Activated CD8-positive, alpha-beta memory T cell treated with anti-CD3 and anti-CD28 coated beads for 36 hours (primary cell): ENCODE results near the gene GALNT9. TPM values are rescaled to one million over a fixed set of nuclear protein-coding genes. Genes with fewer than 3 reads are reported as not detected.
"Not testable (repeated sequence)": the region's sequence is repeated elsewhere in the genome, so short reads cannot be mapped to it uniquely, and the experiment has no call there.

Experiments used
- CTCF ChIA-PET: fragments of 350-600 bp; sonication (Branson Sonifier 250); formaldehyde crosslinking; loops from one replicate; lab custom pipeline; 2021; ENCODE audit warnings: antibody characterized with exemption; lab: Charles Lee
- POLR2A ChIA-PET: fragments of 350-600 bp; sonication (Branson Sonifier 250); formaldehyde crosslinking; loops from one replicate; lab custom pipeline; 2021; ENCODE audit warnings: antibody characterized with exemption; lab: Charles Lee
- total RNA-seq, 2 experiments: library from RNA; stranded (reverse); gene quantifications; one replicate each; pipeline ENCODE4 v1.2.3, GENCODE V29; 2021

The GALNT9 gene
- total RNA-seq, 2 experiments from 2014 or later = not detected

DNA sequence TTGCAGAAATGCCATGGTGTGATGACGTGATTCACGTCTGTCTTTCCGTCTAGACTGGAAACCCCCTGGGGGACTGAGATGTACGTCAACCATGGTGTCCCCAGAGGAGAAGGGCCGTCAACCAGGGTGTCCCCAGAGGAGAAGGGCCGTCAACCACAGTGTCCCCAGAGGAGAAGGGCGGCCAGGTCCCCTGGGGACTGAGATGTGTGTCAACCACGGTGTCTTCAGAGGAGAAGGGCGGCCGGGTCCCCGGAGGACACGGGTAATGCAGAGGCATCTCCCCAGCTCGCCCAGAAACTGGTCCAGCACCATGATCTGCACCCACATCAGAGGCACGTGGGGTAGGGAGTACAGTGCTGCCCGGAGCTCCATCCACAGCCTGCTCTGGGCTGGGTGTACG lies 30.6 kb upstream of the GALNT9 start:
- ChIA-PET POLR2A (no interaction called here), CTCF (no interaction called here)

- ChIA-PET POLR2A (no interaction called here), CTCF (no interaction called here)
Observed at GRCh38 chr12:132359551-132359950, 30.2 kb upstream of the GALNT9 start.

GRCh38 chr12:132358241-132359225 lies 29.1 kb upstream of the GALNT9 start:
- POLR2A ChIA-PET, CTCF ChIA-PET: not testable (repeated sequence)

- CTCF ChIA-PET = no interaction called here
- POLR2A ChIA-PET = no interaction called here
Observed at GRCh38 chr12:132357623-132358186, 28.3 kb upstream of the GALNT9 start.

DNA sequence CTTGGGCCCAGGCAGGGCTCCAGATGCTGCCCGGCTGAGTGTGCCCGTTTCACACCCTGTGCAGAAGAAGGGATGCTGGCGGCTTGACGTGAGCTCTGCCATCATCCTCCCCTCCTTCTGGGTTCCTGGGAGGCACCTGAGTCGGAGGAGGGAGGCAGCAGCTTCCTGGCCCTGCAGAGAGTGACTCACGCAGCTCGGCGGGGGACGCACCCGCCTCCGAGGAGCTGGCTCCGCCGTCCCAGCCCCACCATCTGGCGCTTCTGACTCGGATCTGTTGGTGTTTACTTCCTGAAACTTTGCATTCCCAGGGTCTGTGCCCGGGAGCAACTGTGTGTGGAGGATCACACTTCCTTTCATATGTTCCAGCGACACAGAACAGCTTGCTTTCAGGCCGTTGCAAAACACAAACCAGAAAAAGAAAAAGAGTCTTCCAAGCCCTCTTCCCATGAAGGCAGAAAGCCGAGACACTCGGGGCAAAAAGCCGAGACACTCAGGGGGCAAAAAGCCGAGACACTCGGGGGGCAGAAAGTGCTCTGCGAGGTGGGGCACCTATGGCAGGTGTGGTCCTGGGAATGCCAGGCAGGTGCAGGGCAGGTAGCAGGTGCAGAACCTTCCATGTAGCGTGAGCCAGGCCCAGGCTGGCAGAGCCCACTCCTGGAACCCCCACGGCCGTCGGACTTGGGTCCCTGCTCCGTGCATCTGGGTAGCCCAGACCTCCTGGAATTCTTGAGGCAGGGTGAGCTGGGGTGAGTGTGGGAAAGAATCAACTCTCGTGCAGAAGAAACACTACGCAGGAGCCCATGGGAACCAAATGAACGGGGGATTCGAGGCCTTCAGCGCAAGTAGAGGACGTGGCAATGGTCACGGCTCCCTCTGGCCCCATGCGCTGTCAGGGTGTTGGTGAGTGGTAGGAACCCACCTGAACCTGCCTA lies 27.6 kb upstream of the GALNT9 start:
- ChIA-PET POLR2A (no interaction called here), CTCF (no interaction called here)

DNA sequence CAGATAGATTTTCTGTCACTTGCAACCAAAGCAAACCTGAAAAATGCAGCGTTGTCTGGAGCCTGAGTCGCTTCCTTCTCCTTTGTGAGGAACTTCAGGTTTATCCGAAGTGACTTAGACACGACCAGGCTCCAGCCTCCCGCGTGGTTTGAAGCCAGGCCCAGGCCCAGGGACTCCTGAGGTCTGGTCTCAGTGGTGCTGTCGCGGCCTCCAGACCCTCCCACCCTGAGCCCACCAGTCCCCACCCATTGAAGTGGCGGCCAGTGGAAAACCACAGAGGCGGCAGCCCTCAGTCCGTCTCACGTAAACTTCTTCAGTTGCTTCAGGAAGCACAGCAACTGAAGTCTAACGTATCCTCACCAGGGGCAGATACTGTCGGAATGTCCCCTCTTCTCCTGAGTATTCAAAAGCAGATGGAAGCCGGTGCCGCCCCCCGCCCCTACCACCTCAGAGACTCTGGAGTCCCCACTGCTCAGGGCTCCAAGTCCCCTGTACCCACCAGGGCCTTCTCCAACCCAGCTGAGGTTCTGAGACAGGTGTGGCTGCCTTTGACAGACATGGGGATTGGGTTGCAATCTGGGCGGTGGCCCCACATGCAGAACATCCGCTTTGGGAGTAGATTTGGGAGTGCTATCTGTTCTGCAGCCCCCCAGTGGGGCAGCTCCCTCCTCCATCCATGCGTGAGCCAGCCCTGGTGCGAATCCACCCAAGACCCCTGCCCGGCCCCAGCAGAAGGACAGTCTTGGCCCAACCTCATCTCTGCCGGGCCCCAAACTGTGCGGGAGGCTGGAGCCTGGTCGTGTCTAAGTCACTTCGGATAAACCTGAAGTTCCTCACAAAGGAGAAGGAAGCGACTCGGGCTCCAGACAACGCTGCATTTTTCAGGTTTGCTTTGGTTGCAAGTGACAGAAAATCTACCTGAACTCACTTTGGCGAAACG lies 26.6 kb upstream of the GALNT9 start:
- POLR2A ChIA-PET = no interaction called here
- CTCF ChIA-PET = no interaction called here

DNA sequence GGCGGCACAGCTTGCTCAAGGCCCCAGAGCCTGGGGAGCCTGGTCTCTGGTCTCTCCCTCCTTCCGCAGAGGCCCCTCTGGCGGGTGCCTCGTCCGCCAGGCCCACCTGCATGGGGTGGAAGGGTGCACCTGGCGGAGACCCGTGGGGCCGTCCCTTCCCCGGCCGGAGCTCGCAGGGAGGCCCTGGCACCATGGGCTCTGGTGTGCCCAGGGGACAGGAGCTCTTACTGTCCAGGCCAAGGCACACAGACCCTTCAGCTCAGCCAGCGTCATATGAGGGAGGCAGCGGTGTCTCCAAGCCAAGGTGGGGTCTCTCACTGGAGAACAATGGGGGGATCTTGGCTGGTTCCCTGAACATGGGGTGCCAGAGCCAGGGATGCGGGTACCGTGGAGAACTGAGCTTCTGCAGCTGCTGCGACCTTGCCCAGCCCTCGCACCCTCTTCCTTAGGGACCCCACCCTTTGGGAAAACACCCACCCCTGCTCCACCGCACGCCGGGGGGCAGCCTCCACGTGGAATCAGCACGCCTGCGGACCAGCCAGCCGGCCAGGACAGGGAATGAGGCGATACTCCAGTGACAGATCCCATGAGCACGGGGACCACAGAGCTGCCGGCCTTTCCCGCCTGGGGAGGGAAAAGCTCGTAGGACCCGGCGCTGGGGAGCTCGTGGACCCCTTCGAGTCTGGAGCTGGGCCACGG lies 25.7 kb upstream of the GALNT9 start:
- ChIA-PET POLR2A (no interaction called here), CTCF (no interaction called here)

GRCh38 chr12:132354211-132354981 lies 25.0 kb upstream of the GALNT9 start:
- CTCF ChIA-PET = no interaction called here
- POLR2A ChIA-PET = no interaction called here

- POLR2A ChIA-PET = no interaction called here
- CTCF ChIA-PET = no interaction called here
Observed at GRCh38 chr12:132353811-132354210, 24.4 kb upstream of the GALNT9 start.

- CTCF ChIA-PET = no interaction called here
- POLR2A ChIA-PET = no interaction called here
Observed at GRCh38 chr12:132352896-132353800, 23.8 kb upstream of the GALNT9 start.

DNA sequence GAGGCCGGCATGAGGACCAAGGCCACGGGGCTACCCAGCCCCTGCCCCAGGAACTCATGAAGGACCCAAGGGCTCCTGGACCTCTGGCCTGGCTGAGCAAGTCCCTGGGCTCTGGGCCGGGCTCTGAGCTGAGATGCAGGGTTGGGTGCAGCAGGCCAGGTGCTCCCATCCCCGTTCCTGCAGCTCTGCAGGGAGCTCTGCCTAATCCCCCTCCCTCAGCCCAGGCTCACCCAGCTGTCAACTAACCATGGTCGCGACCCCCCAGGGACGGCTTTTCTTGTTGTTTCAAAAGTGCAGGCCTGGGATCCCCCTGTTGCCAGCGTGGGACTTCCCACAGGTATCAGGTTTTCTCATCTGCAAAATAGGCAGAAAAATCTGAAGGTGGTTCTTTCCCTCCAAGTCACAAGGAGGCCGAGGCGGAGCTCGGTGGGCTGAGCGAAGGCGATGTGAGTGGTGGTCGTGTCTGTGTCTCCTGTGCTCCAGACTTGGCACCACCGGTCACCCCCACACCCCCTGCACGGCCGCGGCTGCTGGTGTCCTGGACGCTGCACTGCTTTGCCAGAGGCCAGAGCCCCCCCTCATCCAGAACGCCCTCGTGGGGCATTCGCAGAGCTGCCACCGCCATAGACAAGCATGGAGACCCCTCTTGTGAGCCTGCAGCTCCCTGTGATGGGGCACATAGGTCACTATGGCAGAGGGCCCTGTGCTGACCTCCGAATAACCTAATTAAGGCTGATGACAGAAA lies 22.5 kb upstream of the GALNT9 start:
- CTCF ChIA-PET = no interaction called here

DNA sequence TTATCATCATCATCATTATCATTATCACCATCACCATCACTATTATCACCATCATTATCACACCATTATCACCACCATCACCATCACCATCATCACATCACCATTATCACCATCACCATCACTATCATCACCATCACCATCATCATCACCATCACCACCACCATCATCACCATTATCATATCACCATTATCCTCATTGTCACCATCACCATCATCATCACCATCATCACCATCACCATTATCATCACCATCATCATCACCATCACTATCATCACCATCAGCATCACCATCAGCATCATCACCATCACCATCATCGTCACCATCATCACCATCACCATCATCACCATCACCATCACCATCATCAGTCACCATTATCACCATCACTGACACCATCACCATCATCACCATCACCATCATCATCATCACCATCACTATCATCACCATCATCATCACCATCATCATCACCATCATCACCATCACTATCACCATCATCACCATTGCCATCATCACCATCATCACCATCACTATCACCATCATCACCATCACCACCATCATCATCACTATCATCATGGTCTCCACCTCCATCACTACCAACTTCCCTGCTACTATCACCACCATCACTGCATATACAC lies 20.2 kb upstream of the GALNT9 start:
- ChIA-PET POLR2A (no interaction called here), CTCF (no interaction called here)

More for the DNA sequence above, 22.5 kb upstream of the GALNT9 start:
- POLR2A ChIA-PET = no interaction called here

DNA sequence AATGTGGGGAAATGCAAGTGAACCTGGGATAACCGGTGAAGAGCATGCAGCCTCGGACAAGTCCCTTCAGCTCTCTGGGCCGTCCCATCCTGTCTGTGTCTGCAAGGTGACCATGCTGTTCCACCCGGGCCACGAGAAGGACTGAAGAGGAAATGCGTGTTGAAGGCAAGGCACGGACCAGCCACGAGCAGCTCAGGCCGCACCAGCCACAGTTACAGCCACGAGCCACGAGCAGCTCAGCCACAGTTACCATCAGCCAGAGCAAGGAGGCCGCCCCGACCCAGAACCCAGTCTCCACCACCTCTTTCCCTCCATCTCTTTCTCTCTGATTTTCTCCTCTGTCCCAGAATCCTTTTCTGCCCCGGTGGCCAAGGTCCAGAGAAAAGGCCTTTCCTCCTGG lies 18.8 kb upstream of the GALNT9 start:
- ChIA-PET CTCF (no interaction called here), POLR2A (no interaction called here)

GRCh38 chr12:132347176-132347855 lies 17.9 kb upstream of the GALNT9 start:
- CTCF ChIA-PET = no interaction called here

More at GRCh38 chr12:132347176-132347855, 17.9 kb upstream of the GALNT9 start:
- POLR2A ChIA-PET = no interaction called here
